Activated gamma-delta T cell treated with anti-CD3 and anti-CD28 coated beads, Interleukin-2, amount 50 U/mL, for 16 hours (primary cell): ENCODE results near the gene EDAR.

Experiments used
- DNase-seq: peaks from one replicate; pipeline ENCODE4 v3.0.0-alpha.2; 2020; ENCODE audit warnings: low read depth

The EDAR gene

GRCh38 chr2:109001201-109001600, 12.2 kb upstream of the EDAR start:
- DNase-seq = no peak

- no peak for DNase-seq
These were observed 11.7 kb upstream of the EDAR start for GRCh38 chr2:109000738-109001137.

- DNase-seq = no peak
These were observed 9.9 kb upstream of the EDAR start for GRCh38 chr2:108998911-108999310.

GRCh38 chr2:108994178-108994577, 5.2 kb upstream of the EDAR start:
- no peak for DNase-seq

GRCh38 chr2:108993095-108993937, 4.3 kb upstream of the EDAR start:
- no peak for DNase-seq

- DNase-seq = no peak
These were observed 784 bp downstream of the EDAR start for GRCh38 chr2:108988076-108988795.

GRCh38 chr2:108986916-108987510, 2.0 kb downstream of the EDAR start:
- DNase-seq = no peak

- DNase-seq = no peak
These were observed 5.4 kb downstream of the EDAR start for GRCh38 chr2:108983610-108984009.

GRCh38 chr2:108983061-108983460, 6.0 kb downstream of the EDAR start:
- DNase-seq = no peak

- no peak for DNase-seq
These were observed 6.8 kb downstream of the EDAR start for GRCh38 chr2:108982259-108982679.

- DNase-seq = no peak
These were observed 7.2 kb downstream of the EDAR start for GRCh38 chr2:108981846-108982245.

GRCh38 chr2:108980076-108980475, 8.9 kb downstream of the EDAR start:
- DNase-seq = no peak

GRCh38 chr2:108979461-108979860, 9.6 kb downstream of the EDAR start:
- DNase-seq = no peak

- DNase-seq = no peak
These were observed 10.3 kb downstream of the EDAR start for GRCh38 chr2:108978709-108979111.

GRCh38 chr2:108975613-108976435, 13.2 kb downstream of the EDAR start:
- DNase-seq = no peak

GRCh38 chr2:108974674-108975073, 14.3 kb downstream of the EDAR start:
- DNase-seq = no peak

GRCh38 chr2:108972663-108973062, 16.4 kb downstream of the EDAR start:
- no peak for DNase-seq

GRCh38 chr2:108971661-108972566, 17.1 kb downstream of the EDAR start:
- no peak for DNase-seq

- no peak for DNase-seq
These were observed 18.7 kb downstream of the EDAR start for GRCh38 chr2:108970369-108970768.

- no peak for DNase-seq
These were observed 19.2 kb downstream of the EDAR start for GRCh38 chr2:108969856-108970255.

GRCh38 chr2:108968619-108969018, 20.4 kb downstream of the EDAR start:
- DNase-seq = no peak
